Activated CD4-positive, alpha-beta T cell treated with anti-CD3 and anti-CD28 coated beads for 36 hours (primary cell): ENCODE data around the gene ISYNA1. TPM values are rescaled to one million over a fixed set of nuclear protein-coding genes. Genes with fewer than 3 reads are reported as not detected.

ENCODE experiments used
- ATAC-seq: fragments of 200-7000 bp; cut with Tn5 transposase; one replicate; pipeline ENCODE4 v1.10.0; 2021; ENCODE audit warnings: mild to moderate bottlenecking, moderate library complexity
- CTCF ChIA-PET: fragments of 350-600 bp; sonication (Branson Sonifier 250); formaldehyde crosslinking; loops from one replicate; lab custom pipeline; 2021; ENCODE audit warnings: antibody characterized with exemption; lab: Charles Lee
- POLR2A ChIA-PET: fragments of 350-600 bp; sonication (Branson Sonifier 250); formaldehyde crosslinking; loops from one replicate; lab custom pipeline; 2021; ENCODE audit warnings: antibody characterized with exemption, inconsistent platforms; lab: Charles Lee
- DNase-seq: peaks from one replicate; pipeline ENCODE4 v3.0.0-alpha.2; 2020
- H3K27ac Mint-ChIP-seq: one replicate; pipeline ENCODE4 v1.8.0; 2021; ENCODE audit warnings: mixed read lengths
- H3K27me3 Mint-ChIP-seq: one replicate; pipeline ENCODE4 v1.8.0; 2021; ENCODE audit warnings: mixed read lengths
- H3K36me3 Mint-ChIP-seq: one replicate; pipeline ENCODE4 v1.8.0; 2021; ENCODE audit warnings: low read depth, mixed read lengths
- H3K4me1 Mint-ChIP-seq: one replicate; pipeline ENCODE4 v1.8.0; 2021; ENCODE audit warnings: mixed read lengths
- H3K4me3 Mint-ChIP-seq: one replicate; pipeline ENCODE4 v1.8.0; 2021; ENCODE audit warnings: mild to moderate bottlenecking, moderate library complexity, mixed read lengths
- H3K9me3 Mint-ChIP-seq: one replicate; pipeline ENCODE4 v1.8.0; 2021; ENCODE audit warnings: low read depth, mixed read lengths
- intact Hi-C, 2 experiments: fragments of 100-400 bp; cut with DNase I in 1 of 2; cut with micrococcal nuclease in 1 of 2; formaldehyde crosslinking; loops; one replicate each; pipeline versions ENCODE4 v1.14.2 to v1.15.1; 2022 to 2024; cut with DNase I, micrococcal nuclease
- total RNA-seq, 2 experiments: library from RNA; stranded (reverse); gene quantifications; one replicate each; pipeline ENCODE4 v1.2.3, GENCODE V29; 2021

The ISYNA1 gene
- total RNA-seq, 2 experiments from 2014 or later = 18.8 to 23.3 TPM

DNA sequence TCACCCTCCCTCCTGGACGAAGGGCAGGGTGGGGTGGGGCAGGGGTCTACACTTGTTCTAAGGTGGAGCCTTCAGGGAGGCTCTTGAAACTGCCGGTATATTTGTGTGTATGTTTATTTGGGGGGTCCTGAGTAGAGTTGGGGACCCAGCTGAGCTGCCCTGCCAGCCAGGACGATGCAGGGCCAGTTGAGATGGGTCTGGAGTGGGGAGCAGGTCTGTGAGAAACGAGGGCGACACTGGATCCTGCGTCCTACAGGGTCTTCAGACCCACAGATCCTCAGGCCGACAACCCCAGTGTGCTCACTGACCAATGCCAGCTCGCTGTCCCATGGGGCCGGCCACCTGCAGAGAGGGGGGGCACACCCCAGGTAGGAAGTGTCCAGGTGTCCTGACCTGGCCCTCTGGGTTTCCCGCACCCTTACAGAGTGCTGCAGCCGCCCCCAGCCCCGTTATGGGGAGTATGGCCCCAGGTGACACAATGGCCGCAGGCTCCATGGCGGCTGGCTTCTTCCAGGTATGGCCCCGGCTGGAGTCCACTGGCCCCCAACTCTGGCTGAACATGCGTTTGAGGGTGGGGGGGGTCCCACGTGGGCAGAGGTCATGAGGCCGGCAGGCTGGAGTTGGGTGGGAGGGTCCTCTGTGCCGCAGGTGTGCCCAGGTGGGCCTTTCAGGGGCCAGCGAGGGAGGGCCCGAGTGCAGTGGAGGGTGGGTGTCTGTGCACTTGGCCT, 7.4 kb downstream of the ISYNA1 start:
- no peaks in the 10 kb centered on the region for H3K27me3 Mint-ChIP-seq
- intact Hi-C loops = no loop called here
- peaks cover 28% of the 10 kb centered on the region for H3K4me1 Mint-ChIP-seq
- no peak overlapping the region for H3K27ac Mint-ChIP-seq
- ATAC-seq (no peak), DNase-seq (no peak)
- no peak overlapping the region for H3K4me3 Mint-ChIP-seq
- ChIA-PET POLR2A (no interaction called here), CTCF (no interaction called here)
- H3K9me3 Mint-ChIP-seq = no peaks in the 10 kb centered on the region
- H3K36me3 Mint-ChIP-seq = peaks cover 8% of the 10 kb centered on the region

DNA sequence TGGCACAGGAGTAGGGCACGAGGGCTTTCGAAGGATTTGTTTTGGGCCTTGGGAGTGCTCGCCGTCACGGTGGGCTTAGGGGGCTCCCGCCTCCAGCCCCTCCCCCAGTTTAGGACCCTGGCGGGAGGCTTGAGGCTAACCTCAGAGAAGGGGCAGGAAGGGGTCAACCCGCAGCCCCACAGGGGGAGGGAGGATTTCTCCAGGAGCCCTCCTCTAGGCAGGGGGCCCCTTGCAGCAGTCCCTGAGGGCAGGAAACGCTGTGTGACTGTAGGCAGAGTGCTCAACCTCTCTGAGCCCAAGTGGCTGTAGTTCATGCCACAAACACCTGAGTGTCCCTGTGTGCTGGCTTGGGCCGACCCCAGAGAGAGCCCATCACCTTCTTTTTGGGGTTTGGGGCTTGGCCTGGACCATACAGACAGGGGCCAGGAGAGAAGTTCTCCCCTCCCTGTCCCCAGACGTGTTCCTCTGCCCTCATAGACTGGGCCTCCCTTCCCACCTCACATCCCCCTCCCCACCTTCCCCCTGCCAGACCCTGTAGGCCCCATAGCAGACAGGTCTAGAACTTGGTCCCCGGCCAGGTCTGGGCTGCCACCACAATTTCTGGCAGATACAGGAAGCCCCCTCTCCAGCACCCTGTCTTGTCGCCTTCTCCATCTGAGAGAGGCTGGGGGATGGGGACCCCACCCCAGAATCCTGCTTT, 8.1 kb downstream of the ISYNA1 start:
- Mint-ChIP-seq H3K4me1 (peaks cover 29% of the 10 kb centered on the region), H3K36me3 (peaks cover 7% of the 10 kb centered on the region), H3K9me3 (no peaks in the 10 kb centered on the region), H3K27ac (no peak overlapping the region), H3K27me3 (no peaks in the 10 kb centered on the region), H3K4me3 (peak overlapping the region; percentile 39)
- ChIA-PET POLR2A (no interaction called here), CTCF (no interaction called here)
- intact Hi-C loops = no loop called here
- ATAC-seq (no peak), DNase-seq (no peak)

DNA sequence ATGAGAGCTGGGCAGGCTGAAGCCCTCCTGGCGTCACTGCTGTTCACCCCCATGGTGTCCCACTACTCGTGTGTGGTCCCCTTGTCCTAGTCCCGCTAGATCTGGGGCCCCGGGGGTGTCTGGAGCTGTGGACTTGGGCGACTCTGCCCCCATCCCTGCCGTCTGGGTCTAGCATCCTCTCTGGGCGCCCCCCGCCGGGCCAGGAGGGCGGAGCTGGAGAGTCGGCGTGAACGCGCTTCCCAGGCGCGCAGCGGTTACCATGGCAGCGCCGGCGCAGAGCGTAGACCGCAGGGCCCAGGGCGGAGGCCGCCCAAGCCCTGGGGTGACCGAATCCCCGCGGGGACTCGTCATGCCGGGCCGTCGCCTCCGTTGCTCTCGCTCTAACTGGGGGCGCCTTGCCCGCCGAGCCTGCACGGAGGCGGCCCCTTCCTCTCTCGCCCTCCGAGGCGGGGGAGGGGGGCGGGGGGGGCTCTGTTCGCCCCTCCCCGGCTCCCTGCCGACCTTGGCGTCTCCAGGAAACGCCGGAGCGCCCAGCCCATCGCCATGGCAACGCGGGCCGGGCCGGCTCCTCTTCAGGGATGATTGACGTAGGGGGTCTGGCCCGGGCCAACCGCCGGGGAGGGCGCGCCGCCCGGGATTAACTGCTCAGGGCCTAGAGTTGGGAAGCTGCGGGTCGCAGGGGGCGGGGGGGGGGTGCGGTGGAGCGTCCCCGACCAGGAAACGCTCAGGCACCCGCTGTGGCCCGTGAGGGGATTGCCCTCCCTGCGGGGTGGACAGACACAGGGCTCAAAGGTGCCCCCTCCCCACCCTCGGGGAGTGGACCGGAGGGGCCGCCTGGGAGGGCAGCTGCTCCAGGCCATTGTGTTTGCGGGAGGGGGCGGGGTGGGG, 8.9 kb downstream of the ISYNA1 start:
- H3K4me3 Mint-ChIP-seq = no peak overlapping the region
- no peaks in the 10 kb centered on the region for H3K27me3 Mint-ChIP-seq
- no peak overlapping the region for H3K27ac Mint-ChIP-seq
- peak; percentile 88 for DNase-seq
- ChIA-PET CTCF (interaction anchor here (0.5 to 0.7 kb wide), 3 partner anchors 10 to 17 kb away, joined by 3 to 4 read pairs (median 3); partner anchors contain the start of gene SSBP4), POLR2A (interaction anchor here (1.1 to 1.9 kb wide), 2 partner anchors 11 to 147 kb away, joined by 3 to 8 read pairs; partner anchors contain the start of genes JUND and SSBP4)
- H3K4me1 Mint-ChIP-seq = peaks cover 34% of the 10 kb centered on the region
- peak; percentile 85 for ATAC-seq
- intact Hi-C loops = no loop called here
- H3K36me3 Mint-ChIP-seq = peaks cover 4% of the 10 kb centered on the region
- H3K9me3 Mint-ChIP-seq = no peaks in the 10 kb centered on the region

- DNase-seq = no peak
- intact Hi-C loops = no loop called here
- Mint-ChIP-seq H3K36me3 (peaks cover 4% of the 10 kb centered on the region), H3K4me3 (no peak overlapping the region), H3K4me1 (peaks cover 41% of the 10 kb centered on the region), H3K9me3 (no peaks in the 10 kb centered on the region), H3K27me3 (no peaks in the 10 kb centered on the region), H3K27ac (no peak overlapping the region)
- POLR2A ChIA-PET = interaction anchor here (1.1 to 1.9 kb wide), 2 partner anchors 10 to 147 kb away, joined by 3 to 8 read pairs; partner anchors contain the start of genes JUND and SSBP4
- no peak for ATAC-seq
- CTCF ChIA-PET = interaction anchor here (0.5 to 0.7 kb wide), 2 partner anchors 9 to 16 kb away, joined by 3 to 4 read pairs; partner anchors contain the start of gene SSBP4
Observed at GRCh38 chr19:18428173-18428786, 9.7 kb downstream of the ISYNA1 start.

DNA sequence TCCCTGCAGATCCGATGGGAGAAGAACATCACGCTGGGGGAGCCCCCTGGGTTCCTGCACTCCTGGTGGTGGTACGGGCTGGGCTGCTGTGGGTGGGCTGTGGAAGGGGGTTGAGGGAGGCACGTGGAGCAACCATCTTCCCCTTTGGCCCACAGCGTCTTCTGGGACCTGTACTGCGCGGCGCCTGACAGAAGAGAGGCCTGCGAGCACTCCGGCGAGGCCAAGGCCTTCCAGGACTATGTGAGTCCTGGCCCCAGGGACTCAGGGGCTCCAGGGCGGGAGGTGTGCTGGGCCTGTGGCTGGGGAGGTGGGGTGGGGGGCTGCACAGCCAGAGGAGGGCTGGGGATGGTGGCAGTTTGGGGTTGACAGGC, 10.2 kb downstream of the ISYNA1 start:
- Mint-ChIP-seq H3K36me3 (peaks cover 3% of the 10 kb centered on the region), H3K27me3 (no peaks in the 10 kb centered on the region), H3K4me1 (peaks cover 45% of the 10 kb centered on the region), H3K27ac (no peak overlapping the region), H3K9me3 (no peaks in the 10 kb centered on the region), H3K4me3 (no peak overlapping the region)
- POLR2A ChIA-PET = interaction anchor here (1.9 kb wide), 1 partner anchor 10 kb away, joined by 8 read pairs; the partner anchor contains the start of gene SSBP4
- DNase-seq = no peak
- CTCF ChIA-PET = no interaction called here
- no peak for ATAC-seq
- intact Hi-C loops = no loop called here

GRCh38 chr19:18427080-18427742, 10.7 kb downstream of the ISYNA1 start:
- H3K4me3 Mint-ChIP-seq = no peak overlapping the region
- DNase-seq = no peak
- no peaks in the 10 kb centered on the region for H3K9me3 Mint-ChIP-seq
- intact Hi-C loops = no loop called here
- ATAC-seq = no peak
- ChIA-PET POLR2A (interaction anchor here (1.9 kb wide), 1 partner anchor 9 kb away, joined by 8 read pairs; the partner anchor contains the start of gene SSBP4), CTCF (no interaction called here)
- H3K4me1 Mint-ChIP-seq = peaks cover 47% of the 10 kb centered on the region
- no peak overlapping the region for H3K27ac Mint-ChIP-seq
- H3K36me3 Mint-ChIP-seq = peaks cover 1% of the 10 kb centered on the region
- no peaks in the 10 kb centered on the region for H3K27me3 Mint-ChIP-seq

DNA sequence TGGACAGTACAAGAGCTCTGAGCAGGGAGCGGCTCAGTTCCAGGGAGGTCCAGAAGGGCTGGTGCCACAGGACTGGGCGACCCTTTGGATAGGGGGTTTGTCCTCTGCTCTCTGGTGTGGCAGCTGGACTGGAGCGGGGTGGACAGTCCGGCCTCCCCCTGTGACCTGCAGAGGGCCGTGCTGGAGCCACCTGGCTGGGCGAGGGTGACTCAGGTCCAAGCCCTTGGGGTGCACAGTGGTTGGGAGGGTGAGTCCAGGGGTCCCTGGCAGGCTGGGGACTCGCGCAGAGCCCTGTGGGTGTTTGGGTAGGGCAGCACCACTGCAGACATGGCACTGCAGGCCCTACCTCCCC, 11.5 kb downstream of the ISYNA1 start:
- Mint-ChIP-seq H3K27me3 (no peaks in the 10 kb centered on the region), H3K27ac (no peak overlapping the region), H3K9me3 (no peaks in the 10 kb centered on the region), H3K36me3 (peaks cover 1% of the 10 kb centered on the region), H3K4me1 (peaks cover 54% of the 10 kb centered on the region), H3K4me3 (no peak overlapping the region)
- no peak for ATAC-seq
- ChIA-PET POLR2A (no interaction called here), CTCF (interaction anchor here (0.8 kb wide), 1 partner anchor 9 kb away, joined by 3 read pairs; no protein-coding TSS in a partner anchor)
- no peak for DNase-seq
- intact Hi-C loops = no loop called here

DNA sequence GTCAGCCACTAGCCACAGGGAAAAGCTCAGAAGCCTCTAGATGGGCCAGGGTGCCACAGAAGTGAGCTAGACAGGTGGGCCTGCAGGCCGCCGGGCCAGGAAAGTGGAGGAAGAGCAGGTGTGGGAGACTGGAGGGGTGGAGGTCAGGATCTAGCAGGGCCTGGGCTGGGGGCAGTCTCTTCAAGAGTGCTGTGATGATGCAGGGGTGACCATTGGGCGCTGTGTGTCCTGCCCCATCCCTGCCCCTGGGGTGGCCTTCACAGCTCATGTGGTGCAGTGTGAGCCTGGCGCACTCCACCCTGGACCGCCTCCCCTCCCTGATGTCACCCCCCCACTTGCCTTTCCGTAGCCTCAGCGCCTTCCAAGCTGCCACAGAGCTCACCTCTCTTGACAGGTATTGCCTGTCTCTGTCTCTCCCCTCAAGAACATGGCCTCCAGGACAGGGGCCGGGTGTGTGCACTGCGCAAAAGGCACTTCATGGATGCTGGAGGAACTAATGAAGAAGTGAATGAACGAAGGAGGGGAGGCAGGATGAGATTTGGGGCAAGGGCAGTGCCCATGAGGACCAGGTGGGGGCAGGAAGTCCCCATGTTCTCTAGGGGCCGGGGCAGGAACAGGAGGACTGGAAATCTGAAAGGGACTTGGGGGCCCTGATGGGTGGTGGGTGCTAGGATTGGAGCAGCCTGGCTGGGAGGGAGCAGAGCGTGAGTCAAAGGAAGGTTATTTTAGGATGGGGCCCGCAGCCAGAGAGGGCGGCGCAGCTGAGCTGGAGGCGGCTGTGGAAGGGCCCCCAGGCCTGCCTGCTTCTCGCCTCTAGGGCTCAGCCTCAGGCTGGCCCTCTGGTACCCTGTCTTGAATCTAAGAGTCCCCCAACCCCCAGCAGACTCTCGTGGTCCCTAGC, 12.2 kb downstream of the ISYNA1 start:
- ATAC-seq (no peak), DNase-seq (no peak)
- ChIA-PET POLR2A (interaction anchor here (0.6 kb wide), 1 partner anchor 16 kb away, joined by 9 read pairs; no protein-coding TSS in a partner anchor), CTCF (interaction anchor here (0.6 to 0.8 kb wide), 4 partner anchors 9 to 252 kb away, joined by 3 read pairs; no protein-coding TSS in a partner anchor)
- peak overlapping the region; percentile 1 for H3K27ac Mint-ChIP-seq
- H3K4me1 Mint-ChIP-seq = peaks cover 60% of the 10 kb centered on the region
- intact Hi-C loops = no loop called here
- no peaks in the 10 kb centered on the region for H3K9me3 Mint-ChIP-seq
- H3K27me3 Mint-ChIP-seq = no peaks in the 10 kb centered on the region
- no peak overlapping the region for H3K4me3 Mint-ChIP-seq
- H3K36me3 Mint-ChIP-seq = peaks cover 1% of the 10 kb centered on the region

DNA sequence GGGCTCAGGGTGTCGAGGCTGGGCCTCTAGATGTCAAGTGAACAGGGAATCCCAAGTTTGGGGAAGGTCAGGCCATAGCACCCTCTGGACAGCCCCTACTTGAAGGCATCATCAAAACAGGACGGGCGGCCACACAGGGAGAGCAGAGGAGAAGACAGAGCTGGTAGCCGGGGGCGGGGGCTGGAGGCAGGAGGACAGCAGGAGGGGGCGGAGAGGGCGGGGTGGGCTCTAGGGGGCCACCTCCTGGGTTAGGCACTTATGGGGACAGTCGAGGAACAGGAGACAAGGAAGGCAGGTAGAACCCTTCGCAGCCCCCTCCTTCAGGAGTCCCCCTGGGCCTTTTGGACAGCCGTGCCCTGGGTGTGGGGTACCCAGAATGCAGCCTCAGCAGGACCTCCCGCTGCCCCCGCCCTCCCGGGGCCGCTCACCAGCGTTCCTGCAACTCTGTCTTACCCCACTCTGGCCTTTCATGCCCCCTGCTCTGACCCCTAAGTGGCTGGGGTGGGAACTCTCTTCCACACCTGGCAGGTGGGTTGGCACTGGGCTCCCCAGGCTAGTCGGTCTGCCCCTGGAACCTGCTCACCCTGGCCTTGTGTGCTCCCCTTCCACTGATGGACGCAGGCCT, 12.9 kb downstream of the ISYNA1 start:
- no peak overlapping the region for H3K27ac Mint-ChIP-seq
- POLR2A ChIA-PET = no interaction called here
- peaks cover 61% of the 10 kb centered on the region for H3K4me1 Mint-ChIP-seq
- ATAC-seq (no peak), DNase-seq (no peak)
- CTCF ChIA-PET = interaction anchor here (0.6 kb wide), 3 partner anchors 27 to 252 kb away, joined by 3 read pairs; no protein-coding TSS in a partner anchor
- peaks cover 2% of the 10 kb centered on the region for H3K36me3 Mint-ChIP-seq
- intact Hi-C loops = loop anchor here in 1 of 2 experiments (5.0 kb wide), 1 partner anchor 38 kb away; the partner anchor contains the start of gene GDF15
- H3K27me3 Mint-ChIP-seq = no peaks in the 10 kb centered on the region
- no peaks in the 10 kb centered on the region for H3K9me3 Mint-ChIP-seq
- H3K4me3 Mint-ChIP-seq = no peak overlapping the region
